ENCODE measurements around the gene PTHLH.

PTHLH gene

GRCh38 chr12:27972721-27973120 lies at the start of gene PTHLH:
PTHLH (minus strand) TSS chr12:27972733; CDS start chr12:27969494, 3,239 bp downstream.
- no peak for DNase-seq (ENCODE audit: low spot score)

DNA sequence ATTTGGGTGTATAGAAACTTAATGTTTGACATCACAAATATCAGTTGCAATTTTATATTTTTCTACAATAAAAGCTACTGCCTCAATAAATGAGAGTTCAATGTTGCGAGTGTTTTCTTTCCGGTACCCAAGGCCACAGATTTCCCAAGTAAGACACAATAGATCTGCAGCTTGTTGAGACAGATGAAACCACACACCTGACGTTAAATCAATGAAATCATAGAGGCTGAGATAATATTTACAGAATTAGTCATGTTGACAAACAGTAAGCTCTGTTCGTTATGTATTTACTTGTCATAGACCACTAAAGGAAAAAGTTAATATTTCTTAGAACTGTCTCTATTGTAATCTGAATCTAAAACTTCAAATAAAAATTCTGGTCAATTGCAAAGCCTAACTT lies 49.2 kb upstream of the PTHLH start:
- DNase-seq (ENCODE audit: low spot score), result no peak

- DNase-seq (ENCODE audit: low spot score), result no peak
These were observed 45.3 kb upstream of the PTHLH start for GRCh38 chr12:28017873-28018255.

DNA sequence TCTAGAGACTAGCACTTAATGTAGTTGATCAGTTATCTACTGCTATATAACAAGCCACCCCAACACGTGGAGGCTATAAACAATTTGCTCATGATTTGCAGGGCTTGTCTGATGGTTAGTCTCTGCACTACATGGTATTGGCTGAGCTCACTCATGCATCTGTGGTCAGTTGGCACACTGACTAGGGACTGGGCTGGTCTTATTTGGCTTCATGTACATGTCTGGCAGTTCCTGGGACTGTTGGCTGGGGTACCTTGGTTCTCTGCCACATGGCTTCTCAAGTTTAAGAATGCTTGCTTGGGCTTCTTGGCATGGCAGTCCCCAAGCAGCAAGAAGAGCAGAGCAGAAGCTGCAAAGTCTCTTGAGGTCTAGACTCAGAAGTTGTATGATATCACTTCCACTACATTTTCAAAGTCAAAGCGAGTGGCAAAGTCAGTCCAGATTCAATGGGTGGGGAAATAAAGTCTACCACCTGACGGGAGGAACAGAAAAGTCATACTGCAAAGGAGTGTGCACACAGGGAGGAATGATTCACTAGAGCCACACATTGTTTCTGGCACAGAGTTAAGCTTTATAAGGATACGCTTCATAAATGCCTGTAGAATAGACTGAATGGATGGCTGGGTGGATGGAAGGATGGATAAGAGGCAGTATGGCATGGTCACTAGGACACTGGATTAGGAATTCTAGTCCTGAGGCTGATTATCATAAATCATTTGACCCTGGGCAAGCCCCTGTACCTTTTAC lies 44.8 kb upstream of the PTHLH start:
- no peak for DNase-seq (ENCODE audit: low spot score)

GRCh38 chr12:28015165-28015564 lies 42.6 kb upstream of the PTHLH start:
- DNase-seq (ENCODE audit: low spot score), result no peak

DNA sequence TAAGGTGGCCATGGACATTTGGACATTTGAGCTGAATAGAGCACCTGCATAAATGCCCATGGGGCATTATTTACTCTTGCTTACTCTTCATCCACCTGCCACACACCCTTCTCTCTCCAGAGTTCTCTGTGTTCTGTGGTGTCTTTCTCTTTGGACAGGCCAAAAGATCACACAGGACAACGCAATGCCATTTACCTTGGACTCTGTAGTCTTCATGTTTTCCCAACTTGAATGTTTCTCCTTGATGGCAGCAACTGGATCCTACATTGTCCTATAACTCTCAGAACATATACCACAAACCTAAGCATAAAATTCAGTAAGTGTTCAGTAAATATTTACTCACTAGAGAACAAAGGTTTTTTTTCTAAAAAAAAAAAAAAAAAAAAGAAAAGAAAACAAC lies 41.7 kb upstream of the PTHLH start:
- no peak for DNase-seq (ENCODE audit: low spot score)

- no peak for DNase-seq (ENCODE audit: low spot score)
These were observed 39.9 kb upstream of the PTHLH start for GRCh38 chr12:28012333-28012918.

DNA sequence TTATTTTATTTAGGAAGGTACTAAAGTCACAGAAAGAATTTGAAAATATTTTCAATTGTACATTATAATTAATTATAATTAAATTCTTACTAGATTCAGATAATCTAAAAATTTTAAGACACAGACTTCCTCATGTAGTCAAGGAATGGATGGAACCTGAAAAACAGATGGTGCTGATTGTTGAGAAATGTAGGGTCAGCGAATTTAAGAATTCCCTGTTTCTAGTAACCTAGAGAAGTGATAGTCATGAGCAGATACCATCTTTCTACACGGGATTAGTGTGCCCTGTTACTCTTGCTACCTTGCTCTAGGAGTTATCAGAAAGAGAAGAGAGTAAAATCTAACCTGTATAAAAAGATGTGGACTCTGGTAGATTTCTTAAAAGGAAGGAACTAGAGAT lies 37.5 kb upstream of the PTHLH start:
- DNase-seq (ENCODE audit: low spot score), result no peak

DNA sequence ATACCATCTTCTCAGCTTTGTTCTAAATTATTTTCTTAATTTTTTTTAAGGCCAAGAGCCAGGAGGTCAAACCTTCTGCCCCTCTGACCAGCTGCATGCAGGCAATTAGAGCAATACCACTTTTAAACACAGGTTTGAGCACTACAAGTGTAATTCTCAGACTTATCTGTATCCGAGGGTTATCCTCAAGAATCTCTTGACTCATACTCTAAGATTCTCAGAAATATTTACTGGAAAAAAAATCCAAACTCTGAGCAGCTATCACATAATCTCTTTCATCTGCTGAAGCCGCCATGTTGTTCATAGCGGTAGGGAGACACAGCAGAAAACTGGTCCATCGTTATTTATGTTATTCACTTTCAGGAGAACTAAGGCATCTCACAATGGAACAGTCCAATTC lies 27.4 kb upstream of the PTHLH start:
- DNase-seq (ENCODE audit: low spot score), result no peak

DNA sequence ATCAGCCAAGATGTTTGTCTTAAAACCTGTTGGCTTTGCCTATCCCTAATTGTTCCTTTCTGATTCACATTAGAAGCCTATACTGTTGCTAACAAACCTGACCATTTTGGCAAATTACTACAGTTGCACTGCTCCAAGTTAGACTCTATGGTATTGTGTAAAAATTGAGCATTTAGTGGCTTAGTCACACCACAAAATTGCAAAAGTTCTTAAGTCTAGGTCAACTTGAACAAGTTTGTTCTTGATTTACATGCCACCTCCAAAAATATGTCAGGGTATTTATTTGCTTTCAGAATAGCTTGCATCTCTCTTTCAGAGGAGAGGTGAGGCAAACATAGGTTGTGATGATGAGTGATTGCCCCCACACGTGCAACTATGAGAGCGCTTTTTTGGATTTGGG lies 27.0 kb upstream of the PTHLH start:
- no peak for DNase-seq (ENCODE audit: low spot score)

DNA sequence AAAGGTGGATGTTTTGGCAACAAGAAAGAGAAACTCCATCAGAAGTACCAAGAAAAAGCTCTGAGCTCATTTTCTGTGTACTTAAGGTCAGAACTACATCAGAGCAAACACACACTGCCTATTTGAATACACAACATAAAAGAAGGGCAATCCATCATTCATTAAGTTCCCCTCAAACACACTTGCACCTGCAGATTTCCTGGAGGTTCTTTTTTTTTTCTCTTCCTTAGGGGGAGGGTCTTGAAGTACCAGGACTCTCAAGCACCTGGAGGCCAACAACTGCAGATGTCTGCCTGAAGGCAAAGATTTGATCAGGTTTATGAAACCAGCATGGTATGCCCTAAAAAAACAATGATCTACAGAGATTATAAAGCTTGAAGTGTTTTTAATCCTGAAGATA lies 26.1 kb upstream of the PTHLH start:
- no peak for DNase-seq (ENCODE audit: low spot score)

GRCh38 chr12:27998170-27998569 lies 25.6 kb upstream of the PTHLH start:
- no peak for DNase-seq (ENCODE audit: low spot score)

- DNase-seq (ENCODE audit: low spot score), result no peak
These were observed 24.2 kb upstream of the PTHLH start for GRCh38 chr12:27996761-27997160.

GRCh38 chr12:27995406-27995805 lies 22.9 kb upstream of the PTHLH start:
- no peak for DNase-seq (ENCODE audit: low spot score)

DNA sequence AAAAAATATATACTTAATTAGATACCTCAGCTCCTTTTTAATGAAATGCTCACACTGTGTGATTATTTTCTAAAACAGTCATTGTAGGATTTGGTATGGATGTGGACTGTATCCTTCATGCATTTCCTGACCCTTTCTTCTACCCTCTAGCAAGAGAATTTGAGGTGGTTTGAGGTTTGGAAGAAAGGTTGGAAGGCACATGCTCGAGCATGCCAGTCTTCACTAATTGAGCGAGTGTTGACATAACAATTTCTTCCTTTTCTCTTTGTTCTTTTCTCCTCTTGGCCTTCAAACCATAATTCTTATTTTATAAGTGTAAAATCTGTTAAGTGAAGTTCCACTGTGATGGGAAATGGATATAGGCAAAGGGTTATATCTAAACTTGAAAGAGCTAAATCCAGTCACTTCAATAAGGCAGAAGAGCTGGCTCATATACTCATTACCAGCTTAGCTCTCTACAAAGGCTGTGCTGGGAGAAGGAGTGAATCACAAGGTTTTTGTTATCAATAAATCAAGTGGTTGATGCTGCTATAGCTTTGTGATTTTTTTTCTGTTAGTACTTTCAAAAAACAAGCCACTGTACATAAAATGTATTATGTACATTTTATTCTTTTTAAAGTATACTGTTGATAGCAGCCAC lies 16.2 kb upstream of the PTHLH start:
- no peak for DNase-seq (ENCODE audit: low spot score)

DNA sequence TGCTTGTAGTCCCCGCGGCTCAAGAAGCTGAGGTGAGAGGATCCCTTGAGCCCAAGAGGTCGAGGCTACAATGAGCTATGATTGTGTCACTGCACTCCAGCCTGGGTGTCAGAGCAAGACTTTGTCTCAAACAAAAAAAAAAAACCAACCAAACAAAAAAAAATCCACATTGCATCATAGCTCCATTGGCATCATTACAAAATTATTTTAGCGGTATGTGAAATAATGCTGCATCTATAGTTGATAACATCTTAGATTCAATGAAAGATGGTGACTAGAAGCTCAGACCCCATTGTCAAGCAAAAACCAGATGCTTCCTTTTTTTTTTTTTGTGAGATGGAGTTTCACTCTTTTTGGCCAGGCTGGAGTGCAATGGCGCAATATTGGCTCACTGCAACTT lies 14.8 kb upstream of the PTHLH start:
- DNase-seq (ENCODE audit: low spot score), result no peak

DNA sequence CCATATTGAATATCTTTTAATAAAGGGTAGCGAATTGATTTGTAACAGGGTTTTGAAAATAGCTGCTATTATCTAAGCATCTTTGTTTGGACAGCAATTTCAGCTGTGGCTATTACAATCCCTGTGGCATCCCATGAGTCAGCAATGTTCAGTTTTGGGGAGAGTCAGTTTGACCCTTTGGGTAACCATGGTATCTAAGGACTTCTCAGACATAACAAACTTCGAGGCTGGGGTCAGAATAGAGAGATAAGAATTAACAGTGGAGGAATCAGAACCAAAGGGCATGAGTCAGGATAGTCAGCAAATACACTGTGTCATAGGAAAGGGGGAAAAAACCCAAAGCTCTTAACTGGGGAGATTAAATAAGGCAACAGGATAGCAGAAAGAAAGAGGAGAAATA lies 11.7 kb upstream of the PTHLH start:
- no peak for DNase-seq (ENCODE audit: low spot score)

DNA sequence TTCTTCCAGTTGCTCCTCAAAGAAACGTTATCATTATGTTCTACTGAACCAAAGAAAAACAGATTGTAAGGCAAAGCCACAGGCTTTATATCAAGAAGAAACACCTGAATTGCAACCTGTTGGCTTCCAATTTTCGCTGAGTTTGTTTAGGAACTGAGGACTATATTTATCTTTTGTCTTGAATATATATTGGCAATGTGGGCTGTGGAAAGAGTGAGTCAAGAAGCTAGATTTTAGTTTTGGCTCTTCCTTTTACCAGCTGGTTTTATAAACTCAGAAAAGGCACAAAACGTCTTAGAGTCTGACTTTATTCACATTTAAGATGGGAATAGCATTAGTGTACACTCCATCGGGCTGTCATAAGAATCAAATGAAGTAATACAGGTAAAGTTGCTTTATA lies 10.4 kb upstream of the PTHLH start:
- DNase-seq (ENCODE audit: low spot score), result no peak

- DNase-seq (ENCODE audit: low spot score), result no peak
These were observed 9.9 kb upstream of the PTHLH start for GRCh38 chr12:27982385-27982784.

DNA sequence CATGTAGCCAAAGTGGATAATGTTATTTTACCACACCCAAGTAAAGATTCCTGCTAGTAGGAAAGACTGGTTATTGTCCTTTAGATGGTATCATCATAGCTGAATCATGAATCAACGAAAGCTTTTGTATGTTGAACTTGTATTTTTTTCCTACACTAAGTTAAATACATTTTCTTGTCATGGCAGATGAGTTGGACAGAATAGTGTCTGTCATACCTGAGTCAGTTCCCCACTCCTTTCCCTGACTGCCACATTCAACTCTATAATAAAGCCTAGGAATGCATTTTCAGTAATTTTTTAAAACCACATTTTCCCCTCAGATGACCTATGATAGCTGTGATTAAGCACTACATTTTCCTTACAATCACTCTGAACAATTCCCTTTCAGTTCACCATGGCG lies 9.3 kb upstream of the PTHLH start:
- no peak for DNase-seq (ENCODE audit: low spot score)

DNA sequence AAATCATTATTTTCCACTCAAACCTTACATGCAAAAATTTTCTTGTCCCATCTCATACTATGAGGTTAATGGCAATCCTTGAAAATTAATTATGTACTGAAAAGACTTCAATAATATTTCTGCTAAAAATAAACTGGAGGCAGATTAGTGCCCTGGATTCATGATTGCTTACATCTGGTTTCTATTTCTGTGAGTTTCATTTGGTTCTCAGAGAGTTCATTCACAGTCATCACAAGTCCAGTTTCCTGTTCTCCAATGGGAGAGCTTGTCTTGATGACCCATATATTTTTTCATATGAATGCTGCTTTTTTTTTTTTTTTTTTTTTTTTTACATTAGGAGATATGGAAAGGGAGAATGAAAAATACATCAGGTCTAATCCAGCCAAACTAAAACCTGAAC lies 6.6 kb upstream of the PTHLH start:
- no peak for DNase-seq (ENCODE audit: low spot score)

GRCh38 chr12:27975222-27976136 lies 2.9 kb upstream of the PTHLH start:
- DNase-seq (ENCODE audit: low spot score), result no peak

All from germinal center (tissue), 1 donor.